ENCODE data around the gene ZNF385B.

DNA sequence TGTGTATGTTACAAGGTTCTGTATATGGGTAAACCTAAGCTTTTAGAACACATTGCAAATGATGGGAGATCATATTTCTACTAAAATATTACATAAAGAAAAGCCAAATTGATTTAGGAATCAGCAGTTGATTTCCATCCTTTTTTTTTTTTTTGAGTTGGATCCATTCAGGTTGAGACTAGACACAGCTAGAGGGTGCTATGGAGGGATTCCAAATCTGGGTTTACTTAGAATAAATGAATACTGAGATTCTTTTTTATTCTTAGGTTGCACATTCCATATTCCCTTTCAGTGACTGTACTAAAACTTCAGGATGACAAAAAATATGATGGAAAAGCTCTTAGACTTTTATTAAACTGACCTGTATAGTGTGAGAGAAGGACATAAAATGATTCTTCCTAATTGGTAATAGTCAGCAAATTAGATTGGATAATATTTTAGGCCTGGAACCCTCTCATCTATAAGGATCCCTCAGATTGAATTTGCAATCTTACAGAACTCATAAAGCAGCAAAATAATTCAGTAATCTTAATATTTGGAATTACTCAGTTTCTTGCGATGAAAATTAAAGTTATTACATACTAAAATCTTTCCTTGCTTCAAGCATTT, 413.5 kb downstream of the ZNF385B start:
- TF ChIP-seq ZNF274 (IDR thresholded peaks at IDR 0.05; ENCODE audit: low read depth, low read length), result no peak
- TF ChIP-seq, protein P1, sequence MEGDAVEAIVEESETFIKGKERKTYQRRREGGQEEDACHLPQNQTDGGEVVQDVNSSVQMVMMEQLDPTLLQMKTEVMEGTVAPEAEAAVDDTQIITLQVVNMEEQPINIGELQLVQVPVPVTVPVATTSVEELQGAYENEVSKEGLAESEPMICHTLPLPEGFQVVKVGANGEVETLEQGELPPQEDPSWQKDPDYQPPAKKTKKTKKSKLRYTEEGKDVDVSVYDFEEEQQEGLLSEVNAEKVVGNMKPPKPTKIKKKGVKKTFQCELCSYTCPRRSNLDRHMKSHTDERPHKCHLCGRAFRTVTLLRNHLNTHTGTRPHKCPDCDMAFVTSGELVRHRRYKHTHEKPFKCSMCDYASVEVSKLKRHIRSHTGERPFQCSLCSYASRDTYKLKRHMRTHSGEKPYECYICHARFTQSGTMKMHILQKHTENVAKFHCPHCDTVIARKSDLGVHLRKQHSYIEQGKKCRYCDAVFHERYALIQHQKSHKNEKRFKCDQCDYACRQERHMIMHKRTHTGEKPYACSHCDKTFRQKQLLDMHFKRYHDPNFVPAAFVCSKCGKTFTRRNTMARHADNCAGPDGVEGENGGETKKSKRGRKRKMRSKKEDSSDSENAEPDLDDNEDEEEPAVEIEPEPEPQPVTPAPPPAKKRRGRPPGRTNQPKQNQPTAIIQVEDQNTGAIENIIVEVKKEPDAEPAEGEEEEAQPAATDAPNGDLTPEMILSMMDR (IDR thresholded peaks at IDR 0.05 in 2 of 3, conservative IDR thresholded peaks at IDR 0.05 in 1 of 3; ENCODE audit: borderline replicate concordance in 1 of 3, insufficient read depth in 1 of 3, low read depth in 2 of 3, low read length in 2 of 3), result peak in 2 of 3 experiments; percentile 20 to 43; a peak in 3 of 6 replicates
- TF ChIP-seq SIN3A (IDR thresholded peaks at IDR 0.05; ENCODE audit: low read depth), result no peak
- TF ChIP-seq POLR2A (IDR thresholded peaks at IDR 0.05; ENCODE audit: borderline replicate concordance, extremely low read depth, insufficient read depth, insufficient read length), result no peak

Data from HCT116 (cell line).